ENCODE measurements around the gene FNDC10.

Gene FNDC10

GRCh38 chr1:1625404-1625775 lies 25.5 kb upstream of the FNDC10 start:
- no peak overlapping the region for H3K27ac ChIP-seq
- H3K27me3 ChIP-seq = peaks cover 30% of the 10 kb centered on the region
- H3K9me3 ChIP-seq = no peaks in the 10 kb centered on the region
- H3K4me3 ChIP-seq (ENCODE audit: low read depth in 1 of 2, low read length in 1 of 2) = no peak overlapping the region
- no peak for TF ChIP-seq CTCF (IDR thresholded peaks at IDR 0.05)
- H3K4me1 ChIP-seq (ENCODE audit: control insufficient read depth in 1 of 2, insufficient read depth in 1 of 2, low read depth in 1 of 2, low read length in 1 of 2) = peaks cover 2 to 10% of the 10 kb centered on the region in 2 experiments
- peaks cover 31% of the 10 kb centered on the region for H3K36me3 ChIP-seq

- no peak for TF ChIP-seq CTCF (IDR thresholded peaks at IDR 0.05)
- H3K9me3 ChIP-seq = no peaks in the 10 kb centered on the region
- peaks cover 0 to 3% of the 10 kb centered on the region in 2 experiments for H3K4me1 ChIP-seq (ENCODE audit: control insufficient read depth in 1 of 2, insufficient read depth in 1 of 2, low read depth in 1 of 2, low read length in 1 of 2)
- H3K4me3 ChIP-seq (ENCODE audit: low read depth in 1 of 2, low read length in 1 of 2) = no peak overlapping the region
- H3K27ac ChIP-seq = no peak overlapping the region
- H3K36me3 ChIP-seq = peaks cover 31% of the 10 kb centered on the region
- peaks cover 24% of the 10 kb centered on the region for H3K27me3 ChIP-seq
These were observed 24.8 kb upstream of the FNDC10 start for GRCh38 chr1:1624443-1625403.

- Histone ChIP-seq H3K4me1 (ENCODE audit: control insufficient read depth in 1 of 2, insufficient read depth in 1 of 2, low read depth in 1 of 2, low read length in 1 of 2) (no peaks in the 10 kb centered on the region), H3K36me3 (peaks cover 31% of the 10 kb centered on the region), H3K4me3 (ENCODE audit: low read depth in 1 of 2, low read length in 1 of 2) (no peak overlapping the region), H3K27ac (no peak overlapping the region), H3K9me3 (no peaks in the 10 kb centered on the region), H3K27me3 (peaks cover 15% of the 10 kb centered on the region)
- TF ChIP-seq CTCF (IDR thresholded peaks at IDR 0.05) = no peak
These were observed 23.9 kb upstream of the FNDC10 start for GRCh38 chr1:1623631-1624442.

GRCh38 chr1:1623181-1623630 lies 23.3 kb upstream of the FNDC10 start:
- no peak for TF ChIP-seq CTCF (IDR thresholded peaks at IDR 0.05)
- no peaks in the 10 kb centered on the region for H3K9me3 ChIP-seq
- no peaks in the 10 kb centered on the region for H3K4me1 ChIP-seq (ENCODE audit: control insufficient read depth in 1 of 2, insufficient read depth in 1 of 2, low read depth in 1 of 2, low read length in 1 of 2)
- no peak overlapping the region for H3K27ac ChIP-seq
- H3K4me3 ChIP-seq (ENCODE audit: low read depth in 1 of 2, low read length in 1 of 2) = no peak overlapping the region
- peaks cover 26% of the 10 kb centered on the region for H3K36me3 ChIP-seq
- peaks cover 8% of the 10 kb centered on the region for H3K27me3 ChIP-seq

- H3K4me3 ChIP-seq (ENCODE audit: low read depth in 1 of 2, low read length in 1 of 2) = no peak overlapping the region
- no peak for TF ChIP-seq CTCF (IDR thresholded peaks at IDR 0.05)
- no peaks in the 10 kb centered on the region for H3K4me1 ChIP-seq (ENCODE audit: control insufficient read depth in 1 of 2, insufficient read depth in 1 of 2, low read depth in 1 of 2, low read length in 1 of 2)
- H3K27ac ChIP-seq = no peak overlapping the region
- peaks cover 22% of the 10 kb centered on the region for H3K36me3 ChIP-seq
- no peaks in the 10 kb centered on the region for H3K9me3 ChIP-seq
- peaks cover 4% of the 10 kb centered on the region for H3K27me3 ChIP-seq
These were observed 22.8 kb upstream of the FNDC10 start for GRCh38 chr1:1622788-1623094.

Measured in neutrophil (primary cell).